T-helper 1 cell (primary cell): ENCODE results near the gene MAGI3.
"Not testable (repeated sequence)": the region's sequence is repeated elsewhere in the genome, so short reads cannot be mapped to it uniquely, and the experiment has no call there.

Source experiments
- DNase-seq, 5 donors: peaks; one replicate each; pipeline ENCODE4 v3.0.0-alpha.2; 2012 to 2020

The MAGI3 gene

DNA sequence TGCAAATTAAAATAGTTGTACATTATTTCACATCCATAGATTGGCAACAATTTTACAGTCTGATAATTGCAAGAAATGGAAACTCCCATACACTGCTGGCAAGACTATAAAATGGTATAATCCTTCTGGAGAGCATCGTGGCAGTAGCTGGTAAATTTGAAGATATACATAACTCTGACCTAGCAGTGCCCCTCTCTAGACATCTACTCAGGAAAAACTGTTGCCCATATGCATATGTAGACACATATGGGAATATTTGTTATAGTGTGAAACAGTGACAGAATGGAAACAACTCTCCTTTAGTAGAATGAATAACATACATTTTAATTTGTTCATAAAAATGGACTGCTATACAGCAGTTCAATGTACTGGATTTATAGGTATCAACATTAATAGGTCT, 191.8 kb downstream of the MAGI3 start:
- DNase-seq: no peak

DNA sequence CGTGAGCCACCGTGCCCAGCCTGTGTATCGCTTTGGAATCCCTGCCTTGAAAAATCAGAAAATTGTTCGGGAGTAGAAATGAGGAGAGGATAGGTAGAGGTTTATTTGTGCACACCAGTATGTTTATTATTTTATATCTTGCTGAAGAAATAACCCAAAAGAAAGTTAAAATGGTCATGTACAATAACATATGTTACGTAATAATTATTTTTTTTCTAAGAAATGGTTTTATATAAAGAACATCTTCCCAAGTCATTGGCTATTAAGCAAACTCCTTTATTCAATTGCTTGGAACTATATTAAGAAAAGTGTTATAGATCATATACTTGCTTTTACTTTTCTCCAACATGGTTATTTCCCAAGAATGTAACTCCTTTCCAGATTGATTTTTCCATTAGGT, 197.2 kb downstream of the MAGI3 start:
- DNase-seq: no peak

DNA sequence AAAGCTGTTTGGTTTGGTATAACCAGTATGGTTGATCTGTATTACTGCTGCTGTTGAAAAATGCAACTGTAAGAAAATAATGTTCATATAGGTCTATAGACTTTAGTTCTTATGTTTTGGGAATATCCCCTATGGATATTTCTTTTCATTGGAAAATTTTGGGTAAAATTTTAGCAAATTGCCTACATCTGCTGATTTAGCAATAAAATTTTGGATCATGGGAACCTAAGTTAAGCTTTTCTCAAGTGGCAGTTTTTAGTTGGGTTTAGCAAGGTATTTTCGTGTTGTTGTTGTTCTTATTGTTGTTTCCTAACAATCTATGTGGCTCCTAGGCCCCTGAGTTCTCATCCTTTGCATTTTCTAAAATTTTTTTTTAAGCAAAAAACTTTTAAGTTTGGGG, 201.9 kb downstream of the MAGI3 start:
- DNase-seq: no peak

DNA sequence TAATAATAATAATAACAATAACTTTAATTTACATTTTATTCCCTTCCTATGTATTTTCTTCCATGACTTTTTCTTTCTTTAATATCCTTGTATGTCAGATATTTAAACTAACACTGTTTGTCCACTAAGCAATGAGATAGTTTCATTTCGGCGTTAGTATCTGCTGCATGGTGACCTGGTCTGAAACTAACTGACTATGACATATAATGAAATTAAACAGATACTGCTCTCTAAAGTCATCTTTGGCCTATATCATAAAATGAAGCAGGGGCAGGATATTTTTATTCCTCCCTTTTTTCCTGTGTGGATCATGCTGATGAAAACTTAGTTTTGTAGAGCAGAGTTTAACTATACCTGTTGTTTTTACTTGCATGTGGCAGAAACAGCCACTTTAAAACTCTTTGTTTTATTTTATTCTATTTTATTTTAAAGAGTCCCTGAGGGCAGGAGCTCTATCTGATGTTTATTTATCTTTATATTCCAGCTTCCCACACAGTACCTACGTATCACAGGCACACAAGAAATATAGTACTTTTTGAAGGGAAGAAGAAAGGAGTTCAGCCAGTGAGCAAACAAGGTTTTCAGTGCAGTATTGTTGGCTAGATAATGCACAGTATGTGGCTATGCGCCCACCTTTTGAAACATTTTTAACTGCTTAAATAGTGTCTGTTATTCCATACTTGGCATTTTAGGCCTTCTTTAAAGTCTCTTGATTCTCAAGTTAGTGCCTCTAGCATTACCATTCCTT, 203.4 kb downstream of the MAGI3 start:
- DNase-seq: no peak

DNA sequence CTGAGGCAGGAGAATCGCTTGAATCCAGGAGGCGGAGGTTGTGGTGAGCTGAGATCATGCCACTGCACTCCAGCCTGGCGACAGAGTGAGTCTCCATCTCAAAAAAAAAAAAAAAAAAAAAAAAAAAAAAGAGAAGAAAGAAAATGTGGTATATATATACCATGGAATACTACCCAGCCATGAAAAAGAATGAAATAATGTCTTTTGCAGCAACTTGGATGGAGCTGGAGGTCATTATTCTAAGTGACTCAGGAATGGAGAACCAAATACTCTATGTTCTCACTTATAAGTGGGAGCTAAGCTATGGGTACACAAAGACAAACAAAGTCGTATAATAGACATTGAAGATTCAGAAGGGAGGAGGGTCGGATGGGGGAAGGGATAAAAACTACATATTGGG, 214.2 kb downstream of the MAGI3 start:
- DNase-seq: not testable (repeated sequence)

DNA sequence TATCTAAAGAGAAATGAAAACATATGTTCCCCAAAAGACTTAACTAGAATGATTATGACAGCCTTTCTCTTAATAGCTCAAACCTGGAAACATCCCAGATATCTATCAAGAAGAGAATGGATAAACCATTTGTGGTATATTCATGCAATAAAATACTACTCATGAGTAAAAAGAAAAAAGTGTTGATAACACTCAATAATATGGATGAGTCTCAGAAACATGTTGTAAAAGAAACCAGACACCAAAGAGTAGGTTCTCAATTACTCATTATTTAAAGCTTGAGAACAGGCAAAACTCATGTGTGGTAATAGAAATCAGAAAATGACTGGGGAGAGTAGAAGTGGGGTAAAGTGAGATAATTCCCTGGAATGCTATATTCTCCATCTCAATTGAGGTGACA, 214.8 kb downstream of the MAGI3 start:
- no peak for DNase-seq

DNA sequence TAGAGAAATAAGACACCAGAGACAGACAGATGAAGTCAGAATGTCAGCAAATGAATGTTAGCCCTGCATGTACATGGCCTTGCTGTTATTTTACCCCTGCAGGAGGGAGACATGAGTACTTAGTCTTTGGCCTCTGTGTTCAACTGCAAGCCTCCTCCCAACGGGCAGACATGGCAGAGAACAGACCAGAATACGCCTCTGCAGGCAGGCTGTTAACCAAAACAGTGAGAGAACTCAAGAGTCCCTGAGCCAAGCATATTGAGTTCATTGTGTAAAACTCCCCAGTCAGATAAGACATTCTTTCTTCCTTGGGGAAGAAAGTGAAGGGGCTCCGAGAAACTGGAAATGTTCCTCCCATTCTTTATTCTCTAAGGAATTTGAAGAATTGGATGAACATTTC, 218.1 kb downstream of the MAGI3 start:
- DNase-seq: no peak

DNA sequence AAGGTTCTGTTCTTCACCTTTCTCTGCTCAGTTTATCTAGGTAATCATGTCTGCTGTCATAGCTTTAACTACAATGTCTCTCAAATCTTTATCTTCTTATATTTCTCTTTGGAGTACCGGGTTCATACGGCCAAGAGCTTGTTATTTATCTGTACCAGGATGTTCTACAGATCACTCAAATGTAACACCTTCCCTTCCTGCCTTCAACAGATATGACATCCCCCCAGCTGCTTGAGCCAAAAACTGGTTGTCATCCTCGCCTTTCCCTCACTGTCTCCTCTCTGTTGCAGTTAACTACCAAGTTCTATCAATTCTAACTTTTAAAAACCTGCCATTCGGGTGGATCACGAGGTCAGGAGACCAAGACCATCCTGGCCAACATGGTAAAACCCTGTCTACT, 220.1 kb downstream of the MAGI3 start:
- DNase-seq: no peak

DNA sequence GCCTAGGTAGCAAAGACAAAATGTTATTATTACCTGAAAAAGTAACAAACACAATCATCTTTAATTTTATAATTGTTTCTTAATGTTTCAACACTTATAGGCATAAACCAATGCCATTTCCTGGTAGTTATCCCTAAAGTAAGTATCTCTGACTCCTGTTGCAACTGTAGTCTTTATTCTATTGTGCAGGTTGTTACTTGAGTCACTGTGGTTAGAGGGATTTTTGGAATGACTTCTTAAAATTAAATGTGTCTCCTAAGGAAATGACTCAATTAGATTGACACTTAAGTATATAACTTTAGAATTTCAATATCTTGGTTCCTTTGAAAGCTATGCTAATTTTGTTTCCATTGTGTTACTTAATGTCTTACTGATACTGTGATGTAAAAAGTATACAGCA, 225.1 kb downstream of the MAGI3 start:
- no peak for DNase-seq

DNA sequence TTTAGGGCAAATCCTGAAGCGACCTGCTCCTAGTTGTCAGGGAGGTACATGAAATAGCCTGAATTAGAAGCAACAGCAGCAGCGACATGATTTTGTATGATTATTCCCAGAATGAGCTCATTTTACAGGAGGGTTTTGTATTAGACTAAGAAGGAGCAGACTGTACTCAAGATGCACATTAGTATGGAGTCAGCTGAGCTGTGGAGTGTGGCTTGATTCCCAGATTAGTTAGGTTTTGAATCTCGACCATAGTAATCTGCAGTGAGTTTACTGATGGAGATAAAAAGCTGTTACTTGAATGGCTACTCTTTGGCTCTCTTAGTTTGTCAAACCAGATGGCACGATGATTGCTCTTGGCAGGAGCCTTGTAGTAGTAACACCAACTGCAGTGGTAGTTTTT, 225.8 kb downstream of the MAGI3 start:
- no peak for DNase-seq

DNA sequence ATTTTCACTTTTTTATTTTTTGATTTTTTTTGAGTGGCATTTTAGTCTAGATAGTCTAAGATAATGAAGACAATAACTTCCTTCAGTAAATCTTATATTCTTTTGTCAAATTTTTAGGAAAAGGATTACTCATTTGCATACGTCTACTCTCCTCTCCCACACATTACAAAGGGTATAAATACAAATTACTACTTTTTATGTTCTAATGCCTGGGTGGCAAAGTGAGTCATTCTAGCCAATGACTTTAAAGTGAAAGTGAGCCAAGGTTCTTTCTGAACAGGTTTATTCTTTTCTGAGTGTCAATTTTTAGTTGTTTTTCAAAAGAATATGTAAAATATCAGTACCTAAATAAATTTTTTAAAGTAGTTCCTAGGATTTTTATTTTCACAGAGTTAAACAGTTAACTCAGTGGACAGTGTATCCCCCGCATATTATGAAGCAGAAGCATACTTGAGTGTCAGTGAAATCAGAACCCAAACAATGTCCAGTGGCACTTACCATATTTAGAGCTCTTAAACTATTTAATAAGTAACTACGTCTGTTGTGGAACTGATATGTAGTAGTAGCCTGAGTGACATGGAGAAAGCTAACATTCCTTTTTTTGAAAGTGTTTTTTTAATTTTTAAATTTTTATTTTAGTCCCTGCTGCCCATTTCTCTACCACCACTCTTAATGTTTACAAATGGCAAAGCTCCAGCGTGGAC, 227.3 kb downstream of the MAGI3 start:
- no peak for DNase-seq

DNA sequence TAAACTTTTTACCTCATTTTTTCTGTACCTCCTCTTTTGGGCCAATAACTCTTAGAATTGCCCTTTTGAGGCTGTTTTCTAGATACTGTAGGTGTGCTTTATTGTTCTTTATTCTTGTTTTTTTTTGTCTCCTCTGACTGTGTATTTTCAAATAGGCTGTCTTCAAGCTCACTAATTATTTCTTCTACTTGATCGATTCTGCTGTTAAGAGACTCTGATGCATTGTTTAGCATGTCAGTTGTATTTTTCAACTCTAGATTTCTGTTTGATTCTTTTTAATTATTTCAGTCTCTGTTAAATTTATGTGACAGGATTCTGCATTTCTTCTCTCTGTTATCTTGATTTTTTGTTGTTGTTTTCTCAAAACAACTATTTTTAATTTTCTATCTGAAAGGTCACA, 238.7 kb downstream of the MAGI3 start:
- DNase-seq: no peak

DNA sequence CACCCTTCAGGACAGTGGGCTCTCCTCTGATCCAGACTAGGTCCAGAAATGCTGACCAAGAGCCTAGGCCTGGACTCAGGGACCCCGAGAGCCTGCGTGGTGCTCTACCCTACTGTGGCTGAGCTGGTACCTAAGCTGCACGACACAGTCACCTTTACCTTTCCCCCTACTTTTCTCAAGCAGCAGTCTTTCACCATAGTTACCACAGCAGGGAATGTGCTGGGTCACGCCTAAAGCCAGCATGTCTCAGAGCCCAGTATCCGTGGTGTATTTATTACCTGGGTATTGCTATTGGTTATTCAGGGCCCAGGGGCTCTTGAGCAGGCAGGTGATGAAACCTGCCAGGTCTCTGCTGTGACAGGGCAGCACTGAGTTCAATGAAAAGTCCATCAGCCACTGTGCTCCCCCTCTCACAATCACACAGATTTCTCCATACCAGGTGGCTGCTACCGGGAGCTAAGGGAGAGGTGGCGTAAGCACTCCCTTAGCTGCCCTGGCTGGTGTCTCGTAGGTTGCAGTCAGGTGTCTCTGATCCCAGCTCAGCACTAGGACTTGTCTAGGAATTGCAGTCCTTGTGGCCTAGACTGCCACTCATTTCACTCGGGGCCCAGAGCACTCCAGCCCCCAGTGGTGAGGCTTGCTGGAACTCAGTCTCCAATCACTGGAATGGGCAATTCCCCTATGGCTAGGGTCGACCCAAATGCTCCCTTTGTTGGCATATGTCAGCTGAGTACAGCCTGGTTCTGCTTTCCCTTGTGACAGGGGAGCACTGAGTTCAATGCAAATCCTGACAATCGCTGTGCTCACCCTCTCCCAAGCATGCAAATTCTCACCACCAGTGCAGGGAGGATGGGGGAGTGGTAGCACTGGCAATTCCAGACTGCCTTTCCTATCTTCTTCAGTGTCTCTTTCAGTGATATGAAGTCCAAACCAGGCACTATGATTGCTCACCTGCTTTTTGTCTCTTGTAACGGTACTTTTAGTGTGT, 240.3 kb downstream of the MAGI3 start:
- no peak for DNase-seq

DNA sequence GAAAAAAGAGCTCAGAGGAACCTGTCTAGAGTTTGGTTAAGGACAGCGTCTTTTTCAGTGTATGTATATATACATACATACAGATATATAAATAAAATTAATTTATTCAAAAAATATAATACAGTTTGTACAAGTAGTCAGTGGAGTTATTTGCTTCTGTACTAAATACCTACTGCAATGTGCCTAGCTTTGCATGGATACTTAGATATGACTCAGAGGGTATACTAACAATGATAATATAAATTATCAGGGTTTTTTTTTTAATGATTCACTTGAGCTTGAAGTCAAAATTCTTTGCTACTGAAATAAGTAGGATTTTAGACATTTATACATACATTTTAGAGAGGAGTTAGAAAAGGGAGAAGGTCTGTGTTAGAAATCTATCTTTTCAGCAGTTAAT, 251.1 kb downstream of the MAGI3 start:
- DNase-seq: no peak

DNA sequence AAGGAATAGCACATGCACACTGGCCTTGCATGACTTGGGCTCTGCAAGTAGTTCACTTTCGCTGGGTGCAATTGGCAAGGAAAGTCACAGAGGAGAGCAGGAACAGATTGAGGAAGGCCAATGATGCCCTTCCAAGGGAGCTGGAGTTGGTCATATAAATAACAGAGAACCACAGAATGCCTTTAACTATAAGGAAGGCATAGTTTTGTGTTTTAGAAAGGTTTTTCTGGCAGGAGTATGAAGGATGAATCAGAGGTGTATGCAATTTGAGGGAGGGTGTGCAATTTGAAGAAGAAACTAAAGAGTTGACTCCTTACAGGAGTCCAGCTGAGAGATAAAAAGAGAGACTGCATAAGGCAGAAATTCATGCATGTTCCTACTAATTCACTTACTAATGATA, 256.8 kb downstream of the MAGI3 start:
- DNase-seq: no peak

DNA sequence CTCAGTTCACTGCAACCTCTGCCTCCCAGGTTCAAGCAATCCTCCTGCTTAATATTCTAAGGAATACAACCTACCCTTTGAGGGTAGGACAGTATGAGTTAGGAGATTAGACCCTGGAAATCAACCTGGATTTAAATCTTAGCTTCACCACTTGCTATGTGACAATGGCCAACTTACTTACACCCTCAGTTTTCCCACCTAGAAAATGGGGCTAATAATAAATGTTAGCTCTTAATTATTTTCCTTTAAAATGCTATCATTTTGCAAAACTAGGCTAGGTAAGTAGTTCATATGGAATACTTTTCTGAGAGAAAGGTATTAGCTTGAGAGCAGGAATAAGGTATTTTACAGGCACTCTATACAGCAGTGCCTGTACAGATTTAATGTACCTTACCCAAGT, 258.2 kb downstream of the MAGI3 start:
- no peak for DNase-seq

DNA sequence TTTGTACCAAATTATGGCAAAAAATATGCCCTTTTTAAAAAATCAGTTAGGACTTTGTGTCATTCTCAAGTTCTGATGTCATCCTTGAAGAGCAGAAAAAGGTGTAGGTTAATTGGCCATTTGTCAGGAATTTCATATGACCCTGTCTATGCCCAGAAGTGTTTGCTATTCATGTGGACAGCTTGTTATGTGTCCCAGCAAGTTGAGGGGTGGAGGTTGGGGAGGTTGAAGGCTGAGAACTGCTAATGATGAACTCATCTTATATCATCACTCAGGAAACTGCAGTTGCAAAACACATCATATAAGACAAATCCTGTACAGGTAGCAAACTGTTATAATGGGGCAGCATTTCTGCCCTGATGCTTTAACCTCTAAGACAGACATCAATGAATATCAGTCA, 262.5 kb downstream of the MAGI3 start:
- DNase-seq: no peak

DNA sequence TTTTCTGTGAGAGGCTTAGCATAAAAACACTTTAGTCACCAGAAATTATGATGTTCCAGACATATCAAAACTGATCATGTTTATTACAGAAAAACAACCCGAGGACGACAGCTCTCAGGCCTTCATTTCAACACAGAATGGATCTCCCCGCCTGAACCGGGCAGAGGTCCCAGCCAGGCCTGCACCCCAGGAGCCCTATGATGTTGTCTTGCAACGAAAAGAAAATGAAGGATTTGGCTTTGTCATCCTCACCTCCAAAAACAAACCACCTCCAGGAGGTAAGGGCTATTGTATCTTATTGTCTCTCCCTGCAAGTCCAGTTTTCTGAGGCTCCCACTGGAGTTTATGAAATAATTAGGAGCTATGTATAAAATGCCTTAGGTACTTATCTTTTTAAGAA, 263.4 kb downstream of the MAGI3 start:
- DNase-seq: no peak

DNA sequence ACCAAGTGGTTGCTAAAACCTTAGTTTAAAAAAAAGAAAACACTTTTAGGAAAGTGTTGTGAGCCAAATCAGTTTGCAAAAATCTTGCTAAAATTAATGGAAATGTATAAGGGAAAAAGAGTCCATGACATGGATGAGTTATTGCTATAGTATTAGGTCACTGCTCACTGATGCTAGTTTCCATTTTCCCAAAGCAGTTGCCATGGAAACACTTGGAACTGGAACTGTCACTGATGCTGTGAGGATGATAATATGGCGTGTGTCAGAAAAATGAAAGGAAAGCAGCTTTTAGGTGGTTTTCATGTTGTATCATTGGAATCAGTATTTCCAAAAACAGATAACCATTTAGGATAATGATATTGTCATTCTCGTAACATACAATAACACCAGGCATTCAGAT, 264.6 kb downstream of the MAGI3 start:
- no peak for DNase-seq

DNA sequence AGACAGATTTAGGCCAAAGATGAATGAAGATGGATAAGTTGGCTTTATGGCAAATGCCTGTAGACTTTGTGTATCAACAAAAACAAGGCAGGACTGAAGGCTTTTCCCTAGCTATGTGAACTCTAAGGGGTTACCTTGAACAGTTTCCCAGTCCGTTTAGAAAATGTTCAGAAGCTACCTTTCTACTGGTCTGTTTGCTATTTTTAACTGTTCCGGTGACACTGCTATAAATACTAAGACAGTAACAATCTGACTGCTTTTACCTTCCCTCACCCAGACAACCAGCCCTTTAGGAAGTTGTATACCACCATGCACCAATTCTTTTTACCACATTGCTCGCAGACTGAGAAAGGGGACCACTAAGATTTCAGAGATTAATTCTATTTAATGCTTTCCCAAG, 266.8 kb downstream of the MAGI3 start:
- DNase-seq: no peak

DNA sequence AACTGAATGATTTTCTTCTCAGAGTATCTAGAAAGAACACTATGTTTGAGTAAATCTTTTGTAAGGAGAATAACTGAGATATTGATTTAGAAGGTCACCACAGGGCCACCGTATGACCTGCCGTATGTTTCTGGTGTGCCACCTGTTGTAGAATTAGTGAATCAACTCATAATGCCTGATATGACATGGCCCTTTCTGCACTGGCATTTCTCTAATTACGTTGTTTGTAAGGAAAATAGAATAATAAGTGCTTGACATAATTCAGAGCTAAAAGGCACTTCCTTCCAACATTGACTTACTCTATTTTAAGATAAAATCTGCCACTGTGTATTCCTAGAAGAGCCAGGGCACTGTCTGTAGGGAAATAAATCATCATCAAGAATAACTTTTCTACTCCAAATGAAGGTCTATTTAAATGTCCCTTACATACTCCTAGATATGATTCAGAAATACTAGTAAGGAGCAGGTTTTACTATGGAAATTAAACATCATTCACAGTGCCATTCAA, 267.3 kb downstream of the MAGI3 start:
- no peak for DNase-seq

DNA sequence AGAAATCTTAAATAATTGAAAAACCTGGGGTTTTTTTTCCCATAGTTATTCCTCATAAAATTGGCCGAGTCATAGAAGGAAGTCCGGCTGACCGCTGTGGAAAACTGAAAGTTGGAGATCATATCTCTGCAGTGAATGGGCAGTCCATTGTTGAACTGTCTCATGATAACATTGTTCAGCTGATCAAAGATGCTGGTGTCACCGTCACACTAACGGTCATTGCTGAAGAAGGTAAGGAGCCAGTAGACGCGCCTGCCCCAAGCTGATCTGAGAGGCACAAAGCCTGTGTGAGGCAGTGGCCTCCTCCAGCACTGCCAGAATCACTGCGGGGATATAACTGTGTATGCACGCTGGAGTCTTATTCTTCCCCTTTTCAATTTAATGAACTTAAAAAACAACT, 268.7 kb downstream of the MAGI3 start:
- DNase-seq: no peak

DNA sequence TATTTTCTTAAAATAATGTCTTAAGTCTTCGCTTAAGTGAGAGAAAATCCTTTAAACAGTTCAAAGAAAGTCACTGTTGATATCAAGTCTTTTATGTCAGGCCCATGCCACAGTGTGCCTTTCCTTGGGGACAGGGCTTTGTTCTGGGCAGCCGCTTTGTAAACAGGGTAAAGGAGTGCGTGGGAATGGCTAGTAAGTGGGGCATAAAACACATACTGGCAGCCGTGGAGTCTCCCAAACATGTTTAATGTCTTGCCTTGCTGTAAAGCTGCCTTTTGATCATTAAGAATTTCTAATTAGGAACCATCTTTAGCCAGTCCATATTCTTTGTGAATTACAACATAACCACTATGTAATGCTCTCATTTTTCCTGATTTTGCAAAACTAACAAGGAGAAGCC, 269.2 kb downstream of the MAGI3 start:
- no peak for DNase-seq
